ENCODE results near the gene RPE.

- no peak for TF ChIP-seq ZNF221 (tag by site-specific recombination; IDR thresholded peaks at IDR 0.05; ENCODE audit: borderline replicate concordance)
- no peak for TF ChIP-seq KLF16 (tag by site-specific recombination; IDR thresholded peaks at IDR 0.05)
- TF ChIP-seq ZNF560 (tag by site-specific recombination; IDR thresholded peaks at IDR 0.05; ENCODE audit: borderline replicate concordance) = no peak
- no peak for TF ChIP-seq ZNF76 (tag by site-specific recombination; IDR thresholded peaks at IDR 0.05; ENCODE audit: borderline replicate concordance, low read depth)
Observed at GRCh38 chr2:210049831-210050230, 47.4 kb downstream of the RPE start.
